A549 (cell line): ENCODE data around the gene SPATA13. TPM values are rescaled to one million over a fixed set of nuclear protein-coding genes. Genes with fewer than 3 reads are reported as not detected.

Experiments used
- ATAC-seq, 2 experiments: fragments of 200-7000 bp in 1 of 2; fragments of >200 bp in 1 of 2; cut with Nextera tagmentation in 1 of 2; cut with Tn5 transposase in 1 of 2; 3 replicates each; pipeline versions ENCODE4 v1.8.0 to v1.9.1; 2018 to 2020; ENCODE audit warnings: mild to moderate bottlenecking in 1 of 2, moderate library complexity in 1 of 2
- CTCF ChIA-PET: fragments of 300-600 bp; sonication (Branson Sonifier 250); formaldehyde crosslinking; extraction: SDS; loops from one replicate; lab custom pipeline; 2021; ENCODE audit warnings: antibody characterized with exemption, inconsistent platforms; lab: Yijun Ruan, JAX
- POLR2A ChIA-PET: fragments of 350-600 bp; formaldehyde crosslinking; extraction: SDS; loops from one replicate; lab custom pipeline; 2021; ENCODE audit warnings: antibody characterized with exemption, inconsistent platforms; lab: Yijun Ruan, JAX
- DNase-seq, 2 experiments: peaks; one replicate each; pipeline versions ENCODE4 v3.0.0 to v3.0.0-alpha.2; 2011 to 2016; ENCODE audit warnings: low read depth in 1 of 2, low spot score in 1 of 2
- FAIRE-seq: peaks from 2 replicates; lab custom pipeline; 2011; peaks lifted over from hg19 to GRCh38; lab: Jason Lieb, UNC
- H3K27ac ChIP-seq, 2 experiments: fragments of >200 bp; sonication (Bioruptor Twin); formaldehyde crosslinking; 3 replicates each; pipeline ENCODE4 v1.5.1; 2016 to 2017
- H3K4me1 ChIP-seq: fragments of >200 bp; sonication (Bioruptor Twin); formaldehyde crosslinking; 3 replicates; pipeline ENCODE4 v1.6.1; 2016
- H3K4me2 ChIP-seq: fragments of >200 bp; sonication (Bioruptor Twin); formaldehyde crosslinking; 3 replicates; pipeline ENCODE4 v1.6.1; 2016
- H3K4me3 ChIP-seq: fragments of >200 bp; sonication (Bioruptor Twin); formaldehyde crosslinking; 3 replicates; pipeline ENCODE4 v1.5.1; 2016
- H3K9me3 ChIP-seq: fragments of >200 bp; sonication (Bioruptor Twin); formaldehyde crosslinking; 3 replicates; pipeline ENCODE4 v1.6.1; 2016
- BHLHE40 ChIP-seq: IDR thresholded peaks from 2 replicates; pipeline ENCODE4 v1.6.1; 2012; ENCODE audit warnings: low read depth, low read length, inconsistent platforms
- EHMT2 ChIP-seq: fragments of 200-600 bp; sonication (generic); IDR thresholded peaks from 2 replicates; pipeline ENCODE4 v1.6.1; 2016; ENCODE audit warnings: antibody characterized with exemption, low read depth, mild to moderate bottlenecking, moderate library complexity
- EP300 ChIP-seq, 2 experiments: fragments of >200 bp; sonication (Bioruptor Twin); formaldehyde crosslinking; IDR thresholded peaks; 2 replicates in 1 of 2; 3 replicates in 1 of 2; pipeline ENCODE4 v1.6.1; 2016 to 2017
- FOSB ChIP-seq: fragments of 250-450 bp; sonication (Bioruptor Pico); IDR thresholded peaks from 2 replicates; pipeline ENCODE4 v1.5.0; 2020; ENCODE audit warnings: mild to moderate bottlenecking, moderate library complexity
- FOSL2 ChIP-seq, 2 experiments: fragments of 450-650 bp in 1 of 2; fragments of >200 bp in 1 of 2; sonication (Bioruptor Twin) in 1 of 2; formaldehyde crosslinking; IDR thresholded peaks; 2 replicates each; pipeline versions ENCODE4 v1.5.0 to v1.6.1; 2016 to 2020; ENCODE audit warnings: mild to moderate bottlenecking in 1 of 2, moderate library complexity in 1 of 2
- GATA3 ChIP-seq: IDR thresholded peaks from 2 replicates; pipeline ENCODE4 v1.6.1; 2012; ENCODE audit warnings: borderline replicate concordance
- HEYL ChIP-seq: fragments of 250-450 bp; sonication (Bioruptor Pico); IDR thresholded peaks from 2 replicates; pipeline ENCODE4 v1.8.0; 2021; ENCODE audit warnings: mild to moderate bottlenecking, moderate library complexity
- JUNB ChIP-seq: fragments of >200 bp; sonication (Bioruptor Twin); formaldehyde crosslinking; IDR thresholded peaks from 2 replicates; pipeline ENCODE4 v1.6.1; 2016
- KDM1A ChIP-seq: fragments of 200-600 bp; sonication (generic); IDR thresholded peaks from 2 replicates; pipeline ENCODE4 v1.6.1; 2016; ENCODE audit warnings: low read depth, mild to moderate bottlenecking
- KDM5A ChIP-seq: fragments of 200-600 bp; sonication (generic); IDR thresholded peaks from 2 replicates; pipeline ENCODE4 v1.6.1; 2016; ENCODE audit warnings: antibody characterized with exemption, mild to moderate bottlenecking
- MYC ChIP-seq: IDR thresholded peaks from 2 replicates; pipeline ENCODE4 v1.6.1; 2012; ENCODE audit warnings: mild to moderate bottlenecking, inconsistent platforms, low read length, improper control_type of control experiment, borderline replicate concordance
- RAD21 ChIP-seq, 2 experiments: fragments of >200 bp in 1 of 2; sonication (Bioruptor Twin) in 1 of 2; formaldehyde crosslinking in 1 of 2; IDR thresholded peaks in 1 of 2; conservative IDR thresholded peaks in 1 of 2; 2 replicates in 1 of 2; 3 replicates in 1 of 2; pipeline ENCODE4 v1.6.1; 2012 to 2018; ENCODE audit warnings: inconsistent platforms in 1 of 2
- RCOR1 ChIP-seq: fragments of 150-350 bp; IDR thresholded peaks from 2 replicates; pipeline ENCODE4 v1.6.1; 2014; ENCODE audit warnings: antibody characterized with exemption, low read length, low read depth
- SMC3 ChIP-seq: fragments of >200 bp; sonication (Bioruptor Twin); formaldehyde crosslinking; IDR thresholded peaks from 3 replicates; pipeline ENCODE4 v1.6.1; 2018; ENCODE audit warnings: inconsistent platforms
- ZSCAN20 ChIP-seq: fragments of 250-450 bp; sonication (Bioruptor Pico); IDR thresholded peaks from 2 replicates; pipeline ENCODE4 v1.8.0; 2022; ENCODE audit warnings: mild to moderate bottlenecking, moderate library complexity
- WGBS: methylation state at CpG from one replicate; pipeline ENCODE4 v1.1.6; 2017; ENCODE audit errors: missing lambda C conversion rate; 5-methylcytosine and 5-hydroxymethylcytosine counted together
- polyA plus RNA-seq, 4 experiments: library from polyadenylated mRNA; depleted of rRNA in 3 of 4; stranded (reverse); fragments of >200 nt; fragmentation: RNase III in 1 of 4; extraction: RNeasy Plus Mini Kit Qiagen cat#74134 plus additional on column Dnase treatment in 1 of 4; gene quantifications; 2 replicates in 3 of 4; 3 replicates in 1 of 4; pipeline ENCODE4 v1.2.3, GENCODE V29; 2011 to 2017
- TF ChIP-seq, protein P1 (sequence below): fragments of >200 bp; sonication (Bioruptor Twin); formaldehyde crosslinking; IDR thresholded peaks from 3 replicates; pipeline ENCODE4 v1.5.1; 2016
- TF ChIP-seq, protein P2 (sequence below): fragments of 150-350 bp; IDR thresholded peaks from 2 replicates; pipeline ENCODE4 v1.6.1; 2014; ENCODE audit warnings: low read depth, mild to moderate bottlenecking, low read length
- TF ChIP-seq, protein P3 (sequence below): IDR thresholded peaks from 2 replicates; pipeline ENCODE4 v1.6.1; 2012
- TF ChIP-seq, protein P4 (sequence below): fragments of >200 bp; sonication (Bioruptor Twin); formaldehyde crosslinking; IDR thresholded peaks from 2 replicates; pipeline ENCODE4 v1.6.1; 2016
- TF ChIP-seq, protein P5 (sequence below): fragments of 450-650 bp; IDR thresholded peaks from 2 replicates; pipeline ENCODE4 v1.6.1; 2014; ENCODE audit warnings: antibody characterized with exemption
- TF ChIP-seq, protein P6 (sequence below): fragments of 250-450 bp; sonication (Bioruptor Pico); IDR thresholded peaks from 2 replicates; pipeline ENCODE4 v1.5.0; 2021; ENCODE audit warnings: mild to moderate bottlenecking, moderate library complexity, borderline replicate concordance
- TF ChIP-seq, protein P7 (sequence below): fragments of >200 bp; sonication (Bioruptor Twin); formaldehyde crosslinking; IDR thresholded peaks from 3 replicates; pipeline ENCODE4 v1.6.1; 2016

Gene SPATA13
- polyA plus RNA-seq, 2 of the 4 experiments (the other 2 are of a cell fraction), result 3.1 to 6.3 TPM

DNA sequence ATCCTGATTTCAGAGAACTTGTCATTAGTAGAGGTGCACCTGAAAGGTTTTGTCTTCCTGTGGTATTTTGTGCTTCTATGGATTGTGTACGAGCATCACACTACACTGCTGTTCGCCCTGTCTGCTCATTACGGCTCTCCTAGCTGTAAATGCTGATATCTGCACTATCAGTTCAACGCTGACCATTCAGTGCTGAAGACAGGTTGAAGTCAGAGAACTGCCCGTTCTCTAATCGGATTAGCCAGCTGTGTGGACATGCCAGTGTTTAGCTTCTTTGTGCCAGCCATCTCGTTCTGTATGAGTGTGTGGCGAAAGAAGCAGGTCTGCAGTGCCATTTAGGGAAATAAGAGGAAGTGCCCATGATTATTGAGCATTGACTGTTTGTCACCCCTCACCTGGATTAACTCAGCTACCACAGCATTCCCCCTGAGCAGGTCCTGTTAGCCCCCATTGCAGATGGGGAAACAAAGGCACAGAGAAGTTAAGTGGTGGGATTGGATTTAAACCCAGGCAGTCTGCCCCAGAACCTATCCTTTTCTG is 127.3 kb downstream of the SPATA13 start:
- TF ChIP-seq EP300 (IDR thresholded peaks at IDR 0.05) (no peak), GATA3 (no peak), MYC (no peak)
- TF ChIP-seq, protein P1, sequence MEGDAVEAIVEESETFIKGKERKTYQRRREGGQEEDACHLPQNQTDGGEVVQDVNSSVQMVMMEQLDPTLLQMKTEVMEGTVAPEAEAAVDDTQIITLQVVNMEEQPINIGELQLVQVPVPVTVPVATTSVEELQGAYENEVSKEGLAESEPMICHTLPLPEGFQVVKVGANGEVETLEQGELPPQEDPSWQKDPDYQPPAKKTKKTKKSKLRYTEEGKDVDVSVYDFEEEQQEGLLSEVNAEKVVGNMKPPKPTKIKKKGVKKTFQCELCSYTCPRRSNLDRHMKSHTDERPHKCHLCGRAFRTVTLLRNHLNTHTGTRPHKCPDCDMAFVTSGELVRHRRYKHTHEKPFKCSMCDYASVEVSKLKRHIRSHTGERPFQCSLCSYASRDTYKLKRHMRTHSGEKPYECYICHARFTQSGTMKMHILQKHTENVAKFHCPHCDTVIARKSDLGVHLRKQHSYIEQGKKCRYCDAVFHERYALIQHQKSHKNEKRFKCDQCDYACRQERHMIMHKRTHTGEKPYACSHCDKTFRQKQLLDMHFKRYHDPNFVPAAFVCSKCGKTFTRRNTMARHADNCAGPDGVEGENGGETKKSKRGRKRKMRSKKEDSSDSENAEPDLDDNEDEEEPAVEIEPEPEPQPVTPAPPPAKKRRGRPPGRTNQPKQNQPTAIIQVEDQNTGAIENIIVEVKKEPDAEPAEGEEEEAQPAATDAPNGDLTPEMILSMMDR, result no peak
- CTCF ChIA-PET, result no interaction called here
- H3K4me1 ChIP-seq, result no peaks in the 10 kb centered on the region
- POLR2A ChIA-PET, result no interaction called here
- DNase-seq (no peak), ATAC-seq (no peak), FAIRE-seq (no peak)
- H3K4me3 ChIP-seq, result no peak overlapping the region
- 93% methylated on average over 8 of the region's 8 CpGs for WGBS
- H3K9me3 ChIP-seq, result no peaks in the 10 kb centered on the region
- no peak overlapping the region for H3K27ac ChIP-seq
- no peak overlapping the region for H3K4me2 ChIP-seq

DNA sequence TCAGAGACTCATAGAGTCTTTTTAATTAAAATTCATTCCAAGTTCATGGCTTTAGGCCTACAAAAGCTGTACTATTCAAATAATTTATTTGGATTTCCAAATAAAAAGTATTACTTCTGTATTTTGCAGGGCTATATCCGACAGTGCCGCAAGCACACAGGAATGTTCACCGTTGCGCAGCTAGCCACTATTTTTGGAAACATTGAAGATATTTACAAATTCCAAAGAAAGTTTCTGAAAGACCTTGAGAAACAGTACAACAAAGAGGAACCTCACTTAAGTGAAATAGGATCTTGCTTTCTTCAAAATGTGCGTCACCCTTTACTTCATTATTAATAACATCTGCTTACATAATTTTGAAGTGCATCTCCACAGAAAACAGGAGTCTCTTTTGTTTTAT is 128.3 kb downstream of the SPATA13 start:
- WGBS, result 97% methylated on average over 5 of the region's 5 CpGs
- ChIA-PET CTCF (no interaction called here), POLR2A (no interaction called here)
- FAIRE-seq (no peak), DNase-seq (no peak), ATAC-seq (no peak)
- no peak overlapping the region for H3K4me2 ChIP-seq
- no peak for TF ChIP-seq SMC3
- TF ChIP-seq HEYL (CRISPR knock-in tag), result no peak
- TF ChIP-seq FOSL2 (IDR thresholded peaks at IDR 0.05), result no peak
- TF ChIP-seq FOSL2 (CRISPR knock-in tag; IDR thresholded peaks at IDR 0.05), result no peak
- TF ChIP-seq, protein P2, sequence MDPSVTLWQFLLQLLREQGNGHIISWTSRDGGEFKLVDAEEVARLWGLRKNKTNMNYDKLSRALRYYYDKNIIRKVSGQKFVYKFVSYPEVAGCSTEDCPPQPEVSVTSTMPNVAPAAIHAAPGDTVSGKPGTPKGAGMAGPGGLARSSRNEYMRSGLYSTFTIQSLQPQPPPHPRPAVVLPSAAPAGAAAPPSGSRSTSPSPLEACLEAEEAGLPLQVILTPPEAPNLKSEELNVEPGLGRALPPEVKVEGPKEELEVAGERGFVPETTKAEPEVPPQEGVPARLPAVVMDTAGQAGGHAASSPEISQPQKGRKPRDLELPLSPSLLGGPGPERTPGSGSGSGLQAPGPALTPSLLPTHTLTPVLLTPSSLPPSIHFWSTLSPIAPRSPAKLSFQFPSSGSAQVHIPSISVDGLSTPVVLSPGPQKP, result no peak
- TF ChIP-seq RAD21 (conservative IDR thresholded peaks at IDR 0.05 in 1 of 2, IDR thresholded peaks at IDR 0.05 in 1 of 2), result no peak
- TF ChIP-seq, protein P3, sequence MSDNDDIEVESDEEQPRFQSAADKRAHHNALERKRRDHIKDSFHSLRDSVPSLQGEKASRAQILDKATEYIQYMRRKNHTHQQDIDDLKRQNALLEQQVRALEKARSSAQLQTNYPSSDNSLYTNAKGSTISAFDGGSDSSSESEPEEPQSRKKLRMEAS, result no peak
- TF ChIP-seq RCOR1, result no peak
- TF ChIP-seq KDM5A, result no peak
- no peak for TF ChIP-seq GATA3
- no peak for TF ChIP-seq FOSB (CRISPR knock-in tag)
- TF ChIP-seq, protein P1, result no peak
- H3K9me3 ChIP-seq, result no peaks in the 10 kb centered on the region
- H3K27ac ChIP-seq, result no peak overlapping the region
- no peaks in the 10 kb centered on the region for H3K4me1 ChIP-seq
- H3K4me3 ChIP-seq, result no peak overlapping the region

DNA sequence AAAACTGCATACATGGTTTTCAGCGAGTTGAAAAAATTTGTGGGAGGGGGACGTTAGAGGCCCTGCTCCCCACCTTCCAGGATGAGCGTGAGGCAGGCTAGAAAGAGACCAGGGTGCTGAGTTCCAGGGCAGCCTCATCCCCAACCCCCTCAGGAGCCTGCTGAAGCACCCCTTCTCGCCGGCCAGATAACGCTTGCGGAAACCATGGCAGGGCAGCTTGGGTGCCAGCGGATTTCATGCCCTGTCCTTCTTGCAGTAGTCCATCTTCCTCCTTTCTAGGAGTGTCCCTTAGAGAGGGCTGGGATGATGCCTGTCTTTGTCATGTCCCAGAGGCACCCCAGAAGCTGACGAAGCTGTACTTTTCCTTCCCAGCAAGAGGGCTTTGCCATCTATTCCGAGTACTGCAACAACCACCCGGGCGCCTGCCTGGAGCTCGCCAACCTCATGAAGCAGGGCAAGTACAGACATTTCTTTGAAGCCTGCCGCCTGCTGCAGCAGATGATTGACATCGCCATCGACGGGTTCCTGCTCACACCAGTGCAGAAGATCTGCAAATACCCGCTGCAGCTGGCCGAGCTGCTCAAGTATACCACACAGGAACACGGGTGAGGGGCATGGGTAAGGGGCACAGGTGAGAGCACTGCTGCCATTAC is 129.9 kb downstream of the SPATA13 start:
- Histone ChIP-seq H3K4me3 (no peak overlapping the region), H3K4me1 (no peaks in the 10 kb centered on the region), H3K4me2 (no peak overlapping the region), H3K9me3 (no peaks in the 10 kb centered on the region), H3K27ac (no peak overlapping the region)
- ChIA-PET POLR2A (no interaction called here), CTCF (no interaction called here)
- 90% methylated on average over 20 of the region's 20 CpGs for WGBS
- no peak for FAIRE-seq
- no peak for DNase-seq
- no peak for ATAC-seq
- TF ChIP-seq EHMT2 (no peak), KDM5A (no peak), JUNB (no peak), SMC3 (no peak), BHLHE40 (no peak), ZSCAN20 (CRISPR knock-in tag) (no peak), KDM1A (no peak), MYC (no peak)
- TF ChIP-seq, protein P4, sequence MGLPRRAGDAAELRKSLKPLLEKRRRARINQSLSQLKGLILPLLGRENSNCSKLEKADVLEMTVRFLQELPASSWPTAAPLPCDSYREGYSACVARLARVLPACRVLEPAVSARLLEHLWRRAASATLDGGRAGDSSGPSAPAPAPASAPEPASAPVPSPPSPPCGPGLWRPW, result no peak
- TF ChIP-seq, protein P5, sequence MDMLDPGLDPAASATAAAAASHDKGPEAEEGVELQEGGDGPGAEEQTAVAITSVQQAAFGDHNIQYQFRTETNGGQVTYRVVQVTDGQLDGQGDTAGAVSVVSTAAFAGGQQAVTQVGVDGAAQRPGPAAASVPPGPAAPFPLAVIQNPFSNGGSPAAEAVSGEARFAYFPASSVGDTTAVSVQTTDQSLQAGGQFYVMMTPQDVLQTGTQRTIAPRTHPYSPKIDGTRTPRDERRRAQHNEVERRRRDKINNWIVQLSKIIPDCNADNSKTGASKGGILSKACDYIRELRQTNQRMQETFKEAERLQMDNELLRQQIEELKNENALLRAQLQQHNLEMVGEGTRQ, result no peak
- TF ChIP-seq, protein P6, sequence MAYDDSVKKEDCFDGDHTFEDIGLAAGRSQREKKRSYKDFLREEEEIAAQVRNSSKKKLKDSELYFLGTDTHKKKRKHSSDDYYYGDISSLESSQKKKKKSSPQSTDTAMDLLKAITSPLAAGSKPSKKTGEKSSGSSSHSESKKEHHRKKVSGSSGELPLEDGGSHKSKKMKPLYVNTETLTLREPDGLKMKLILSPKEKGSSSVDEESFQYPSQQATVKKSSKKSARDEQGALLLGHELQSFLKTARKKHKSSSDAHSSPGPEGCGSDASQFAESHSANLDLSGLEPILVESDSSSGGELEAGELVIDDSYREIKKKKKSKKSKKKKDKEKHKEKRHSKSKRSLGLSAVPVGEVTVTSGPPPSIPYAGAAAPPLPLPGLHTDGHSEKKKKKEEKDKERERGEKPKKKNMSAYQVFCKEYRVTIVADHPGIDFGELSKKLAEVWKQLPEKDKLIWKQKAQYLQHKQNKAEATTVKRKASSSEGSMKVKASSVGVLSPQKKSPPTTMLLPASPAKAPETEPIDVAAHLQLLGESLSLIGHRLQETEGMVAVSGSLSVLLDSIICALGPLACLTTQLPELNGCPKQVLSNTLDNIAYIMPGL (CRISPR knock-in tag), result no peak
- TF ChIP-seq, protein P7, sequence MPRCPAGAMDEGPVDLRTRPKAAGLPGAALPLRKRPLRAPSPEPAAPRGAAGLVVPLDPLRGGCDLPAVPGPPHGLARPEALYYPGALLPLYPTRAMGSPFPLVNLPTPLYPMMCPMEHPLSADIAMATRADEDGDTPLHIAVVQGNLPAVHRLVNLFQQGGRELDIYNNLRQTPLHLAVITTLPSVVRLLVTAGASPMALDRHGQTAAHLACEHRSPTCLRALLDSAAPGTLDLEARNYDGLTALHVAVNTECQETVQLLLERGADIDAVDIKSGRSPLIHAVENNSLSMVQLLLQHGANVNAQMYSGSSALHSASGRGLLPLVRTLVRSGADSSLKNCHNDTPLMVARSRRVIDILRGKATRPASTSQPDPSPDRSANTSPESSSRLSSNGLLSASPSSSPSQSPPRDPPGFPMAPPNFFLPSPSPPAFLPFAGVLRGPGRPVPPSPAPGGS, result no peak
